ELR (cell line): ENCODE measurements around the gene CLEC17A.

Source experiments
- DNase-seq: peaks from one replicate; pipeline ENCODE4 v3.0.0-alpha.2; 2015; ENCODE audit warnings: low read depth

CLEC17A gene

GRCh38 chr19:14654786-14655560, 72.1 kb downstream of the CLEC17A start:
- DNase-seq: no peak

- no peak for DNase-seq
Measured at GRCh38 chr19:14655726-14656125, 72.8 kb downstream of the CLEC17A start.

GRCh38 chr19:14659874-14660489, 77.1 kb downstream of the CLEC17A start:
- no peak for DNase-seq

- no peak for DNase-seq
Measured at GRCh38 chr19:14661372-14661924, 78.6 kb downstream of the CLEC17A start.
